ENCODE results near the gene MMP23B.

DNA sequence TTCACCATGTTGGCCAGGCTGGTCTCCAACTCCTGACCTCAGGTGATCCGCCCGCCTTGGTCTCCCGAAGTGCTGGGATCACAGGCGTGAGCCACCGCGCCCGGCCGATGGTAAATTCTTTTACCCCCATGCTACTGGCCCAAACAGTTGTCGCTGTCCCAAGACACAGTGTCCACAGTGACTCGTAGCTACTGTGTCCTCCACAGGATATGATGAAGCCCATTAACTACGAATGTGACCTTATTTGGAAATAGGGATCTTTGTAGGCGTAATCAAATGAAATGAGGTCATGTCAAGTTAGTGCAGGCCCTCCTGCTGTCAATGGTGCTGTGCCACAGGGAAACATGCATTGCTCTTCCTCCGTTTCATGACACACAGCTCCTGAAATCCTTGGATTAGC lies 40.5 kb upstream of the MMP23B start:
- TF ChIP-seq ZNF274 (IDR thresholded peaks at IDR 0.05; ENCODE audit: low read depth, low read length) (no peak), YY1 (IDR thresholded peaks at IDR 0.05; ENCODE audit: insufficient read depth, insufficient read length) (no peak), SUZ12 (IDR thresholded peaks at IDR 0.05; ENCODE audit: extremely low read depth, insufficient read depth, insufficient read length) (no peak)
